Measurements from ENCODE around the gene PCGF3.
"Not testable (repeated sequence)": the region's sequence is repeated elsewhere in the genome, so short reads cannot be mapped to it uniquely, and the experiment has no call there.

The PCGF3 gene

GRCh38 chr4:704198-704891 lies 1.3 kb upstream of the PCGF3 start:
- DNase-seq (ENCODE audit: low spot score): no peak

GRCh38 chr4:704971-705277 lies 708 bp upstream of the PCGF3 start:
- DNase-seq (ENCODE audit: low spot score): no peak

GRCh38 chr4:706083-706633 lies 526 bp downstream of the PCGF3 start:
- not testable (repeated sequence) for DNase-seq (ENCODE audit: low spot score)

- DNase-seq (ENCODE audit: low spot score): no peak
Measured at GRCh38 chr4:706834-707598, 1.4 kb downstream of the PCGF3 start.

- DNase-seq (ENCODE audit: low spot score): no peak
Measured at GRCh38 chr4:707929-708630, 2.4 kb downstream of the PCGF3 start.

GRCh38 chr4:708631-708933 lies 3.0 kb downstream of the PCGF3 start:
- DNase-seq (ENCODE audit: low spot score): no peak

- DNase-seq (ENCODE audit: low spot score): no peak
Measured at GRCh38 chr4:709348-709747, 3.7 kb downstream of the PCGF3 start.

- DNase-seq (ENCODE audit: low spot score): no peak
Measured at GRCh38 chr4:710116-710515, 4.5 kb downstream of the PCGF3 start.

- no peak for DNase-seq (ENCODE audit: low spot score)
Measured at GRCh38 chr4:710916-711315, 5.3 kb downstream of the PCGF3 start.

GRCh38 chr4:712093-712492 lies 6.5 kb downstream of the PCGF3 start:
- no peak for DNase-seq (ENCODE audit: low spot score)

GRCh38 chr4:712916-713632 lies 7.4 kb downstream of the PCGF3 start:
- no peak for DNase-seq (ENCODE audit: low spot score)

GRCh38 chr4:714087-714486 lies 8.5 kb downstream of the PCGF3 start:
- no peak for DNase-seq (ENCODE audit: low spot score)

- DNase-seq (ENCODE audit: low spot score): no peak
Measured at GRCh38 chr4:717601-718320, 12.1 kb downstream of the PCGF3 start.

GRCh38 chr4:718460-718859 lies 12.8 kb downstream of the PCGF3 start:
- no peak for DNase-seq (ENCODE audit: low spot score)

- no peak for DNase-seq (ENCODE audit: low spot score)
Measured at GRCh38 chr4:720111-720860, 14.7 kb downstream of the PCGF3 start.

GRCh38 chr4:721261-722168 lies 15.9 kb downstream of the PCGF3 start:
- peak; percentile 55 for DNase-seq (ENCODE audit: low spot score)

GRCh38 chr4:722169-722725 lies 16.6 kb downstream of the PCGF3 start:
- DNase-seq (ENCODE audit: low spot score): no peak

GRCh38 chr4:722851-723360 lies 17.3 kb downstream of the PCGF3 start:
- no peak for DNase-seq (ENCODE audit: low spot score)

- no peak for DNase-seq (ENCODE audit: low spot score)
Measured at GRCh38 chr4:723751-724530, 18.3 kb downstream of the PCGF3 start.

Data from AG08395 (cell line).